Retina (tissue), 1 donor: ENCODE data around the gene CDK17.
"Not testable (repeated sequence)": the region's sequence is repeated elsewhere in the genome, so short reads cannot be mapped to it uniquely, and the experiment has no call there.

ENCODE experiments used
- DNase-seq: peaks from one replicate; pipeline ENCODE4 v3.0.0-alpha.2; 2016

Gene CDK17

DNA sequence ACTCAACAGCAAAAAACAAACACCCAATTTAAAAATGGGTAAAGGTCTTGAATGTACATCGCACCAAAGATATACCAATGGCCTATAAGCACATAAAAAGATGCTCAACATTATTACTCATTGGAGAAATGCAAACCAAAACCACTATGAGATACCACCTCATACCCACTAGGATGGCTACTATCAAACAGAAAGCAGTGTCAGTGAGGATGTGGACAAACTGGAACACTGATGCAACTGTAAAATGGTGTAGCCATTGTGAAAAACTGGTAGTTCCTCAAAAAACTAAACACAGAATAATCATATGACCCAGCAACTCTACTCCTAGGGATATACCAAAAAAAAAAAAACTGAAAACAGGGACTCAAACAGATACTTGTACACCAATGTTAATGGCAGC lies 49.3 kb downstream of the CDK17 start:
- DNase-seq = no peak

DNA sequence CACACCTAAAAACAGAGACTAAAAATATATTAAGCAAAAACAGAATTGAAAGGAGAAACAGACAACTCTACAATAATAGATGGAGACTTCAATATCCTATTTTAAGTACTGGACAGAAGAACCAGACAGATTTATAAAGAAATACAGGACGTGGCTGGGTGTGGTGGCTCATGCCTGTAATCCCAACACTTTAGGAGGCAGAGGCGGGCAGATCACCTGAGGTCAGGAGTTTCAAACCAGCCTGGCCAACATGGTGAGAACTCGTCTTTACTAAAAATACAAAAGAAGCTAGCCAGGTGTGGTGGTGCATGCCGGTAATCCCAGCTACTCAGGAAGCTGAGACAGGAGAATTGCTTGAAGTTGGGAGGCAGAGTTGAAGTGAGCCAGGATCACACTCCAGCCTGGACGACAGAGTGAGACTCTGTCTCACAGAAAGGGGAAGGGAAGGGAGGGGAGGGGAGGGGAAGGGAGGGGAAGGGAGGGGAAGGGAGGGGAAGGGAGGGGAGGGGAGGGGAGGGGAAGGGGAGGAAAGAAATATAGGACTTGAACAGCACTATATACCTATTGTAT lies 53.0 kb downstream of the CDK17 start:
- no peak for DNase-seq

DNA sequence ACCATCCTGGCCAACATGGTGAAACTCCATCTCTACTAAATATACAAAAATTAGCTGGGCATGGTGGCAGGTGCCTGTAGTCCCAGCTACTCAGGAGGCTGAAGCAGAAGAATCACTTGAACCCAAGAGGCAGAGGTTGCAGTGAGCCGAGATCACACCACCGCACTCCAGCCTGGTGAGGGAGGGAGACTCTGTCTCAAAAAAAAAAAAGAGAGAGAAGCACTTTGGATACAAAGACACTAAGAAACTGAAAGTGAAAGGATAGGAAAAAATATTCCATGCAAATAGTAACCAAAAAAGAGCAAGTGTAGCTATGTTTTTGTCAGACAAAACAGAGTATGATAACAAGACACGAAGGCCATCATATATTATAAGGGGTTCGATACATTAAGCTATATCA lies 53.5 kb downstream of the CDK17 start:
- not testable (repeated sequence) for DNase-seq

DNA sequence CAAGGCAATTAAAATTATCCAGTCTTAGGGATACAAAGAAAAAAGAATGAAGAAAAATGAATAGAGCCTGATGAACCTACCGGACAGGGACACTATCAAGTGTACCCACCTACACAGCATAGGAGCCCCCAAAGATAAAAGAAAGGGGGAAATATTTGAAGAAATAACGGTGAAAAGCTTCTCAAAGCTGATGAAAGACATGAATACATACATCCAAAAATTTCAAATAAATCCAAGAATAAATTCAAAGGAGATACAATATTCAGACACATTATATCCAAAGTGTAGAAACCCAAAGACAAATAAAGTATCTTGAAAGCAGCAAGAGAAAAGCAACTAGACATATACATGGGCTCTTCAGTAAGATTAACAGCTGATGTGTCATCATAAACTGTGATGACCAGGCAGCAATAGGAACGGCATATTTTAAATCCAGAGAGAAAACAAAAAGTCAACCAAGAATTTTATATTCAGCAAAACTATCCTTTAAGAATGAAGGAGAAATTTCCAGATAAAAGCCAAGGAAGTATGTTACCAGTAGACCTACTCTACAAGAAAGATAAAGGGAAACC lies 56.0 kb downstream of the CDK17 start:
- no peak for DNase-seq

DNA sequence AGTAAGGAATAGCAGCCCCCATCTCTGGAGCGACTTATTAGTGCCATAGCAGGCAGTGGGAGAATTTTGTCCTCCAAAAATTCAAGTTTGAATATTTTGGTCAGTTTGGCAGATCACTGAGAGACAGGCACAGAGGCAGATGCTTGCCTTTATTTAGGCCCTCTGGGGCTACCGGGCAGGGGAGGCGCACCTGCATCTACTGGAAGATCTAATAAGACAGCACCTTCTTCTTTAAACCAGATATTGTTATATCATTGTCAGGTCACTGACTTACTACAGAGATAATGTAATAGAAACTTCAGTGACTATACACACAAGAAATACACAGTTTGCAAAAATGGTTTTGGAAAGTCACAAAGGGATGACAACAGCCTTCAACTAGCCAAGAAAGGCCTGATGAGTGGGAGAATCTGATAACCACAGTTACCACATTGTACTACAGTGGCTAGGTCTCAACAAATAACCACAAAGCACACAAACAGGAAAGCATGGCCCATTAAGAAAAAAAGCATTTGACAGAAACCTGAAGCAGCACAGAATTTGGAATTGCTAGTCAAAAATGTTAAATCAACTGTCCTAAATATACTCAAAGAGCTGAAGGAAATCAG lies 56.8 kb downstream of the CDK17 start:
- DNase-seq = no peak

DNA sequence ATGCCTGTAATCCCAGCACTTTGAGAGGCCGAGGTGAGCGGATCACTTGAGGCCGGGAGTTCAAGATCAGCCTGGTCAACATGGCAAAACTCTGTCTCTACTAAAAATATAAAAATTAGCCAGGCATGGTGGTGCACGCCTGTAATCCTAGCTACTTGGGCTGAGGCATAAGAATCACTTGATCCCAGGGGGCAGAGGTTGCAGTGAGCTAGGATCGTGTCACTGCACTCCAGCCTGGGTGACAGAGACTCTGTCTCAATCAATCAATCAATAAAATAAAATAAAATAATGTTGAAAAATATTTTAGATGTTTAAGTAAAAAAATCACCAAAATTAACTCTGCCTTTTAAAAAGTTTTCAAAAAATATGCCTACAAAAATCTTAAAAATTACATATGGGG lies 60.6 kb downstream of the CDK17 start:
- not testable (repeated sequence) for DNase-seq

DNA sequence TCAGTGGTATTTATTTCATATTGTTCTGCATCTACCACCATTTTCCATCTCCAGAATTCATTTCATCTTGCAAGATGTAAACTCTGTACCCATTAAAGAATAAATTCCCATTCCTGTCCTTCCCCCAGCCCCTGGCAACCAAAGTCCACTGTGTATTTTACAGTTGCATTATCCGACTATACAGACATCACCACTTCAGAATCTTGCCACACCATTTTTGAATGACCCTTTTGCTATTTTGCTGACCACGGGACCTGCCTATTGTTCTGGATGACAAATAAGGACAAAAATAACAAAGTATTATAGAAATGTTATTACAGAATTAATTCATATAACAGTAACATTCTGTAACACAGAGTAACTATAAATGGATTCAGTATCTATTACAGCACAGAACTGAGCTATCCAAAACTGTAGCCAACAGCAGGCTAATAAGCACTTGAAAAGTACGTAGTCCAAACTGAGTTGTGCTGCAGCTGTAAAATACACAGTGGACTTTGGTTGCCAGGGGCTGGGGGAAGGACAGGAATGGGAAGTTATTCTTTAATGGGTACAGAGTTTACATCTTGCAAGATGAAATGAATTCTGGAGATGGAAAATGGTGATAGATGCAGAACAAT lies 61.3 kb downstream of the CDK17 start:
- no peak for DNase-seq

DNA sequence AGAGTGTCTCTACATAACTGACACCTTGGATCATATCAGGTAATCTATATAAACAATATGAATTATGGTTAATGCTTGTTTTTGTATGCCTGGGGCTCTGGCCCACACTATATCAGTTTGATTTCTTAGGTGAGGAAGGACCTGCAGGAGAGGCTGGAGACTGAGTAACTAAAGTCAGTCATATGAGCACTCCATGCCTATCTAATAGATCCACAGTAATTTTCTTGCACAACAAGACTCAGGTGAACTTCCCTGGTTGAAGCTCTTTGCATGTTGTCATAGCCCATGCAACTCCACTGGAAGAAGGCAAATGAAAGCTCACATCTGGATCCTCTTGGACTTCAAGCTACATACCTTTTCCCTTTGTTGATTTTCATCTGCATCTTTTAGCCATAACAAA lies 62.3 kb downstream of the CDK17 start:
- no peak for DNase-seq

DNA sequence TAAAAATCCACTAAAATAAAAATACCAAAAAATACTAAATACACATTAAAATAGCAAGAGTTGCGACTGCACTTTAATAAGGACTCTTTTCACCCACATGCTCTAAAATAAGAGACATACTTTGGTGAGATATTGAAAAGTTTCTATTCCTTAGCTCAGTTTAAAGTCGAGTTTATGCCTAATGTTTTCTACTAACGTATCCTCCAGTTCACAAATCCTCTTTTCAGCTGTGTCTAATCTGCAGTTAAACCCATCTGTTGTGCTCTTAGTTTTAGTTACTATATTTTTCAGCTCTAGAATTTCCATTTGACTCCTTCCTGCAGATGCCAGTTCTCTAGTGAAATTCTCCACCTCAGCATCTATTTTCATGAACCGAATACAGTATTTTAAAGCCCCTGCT lies 63.8 kb downstream of the CDK17 start:
- DNase-seq = no peak

DNA sequence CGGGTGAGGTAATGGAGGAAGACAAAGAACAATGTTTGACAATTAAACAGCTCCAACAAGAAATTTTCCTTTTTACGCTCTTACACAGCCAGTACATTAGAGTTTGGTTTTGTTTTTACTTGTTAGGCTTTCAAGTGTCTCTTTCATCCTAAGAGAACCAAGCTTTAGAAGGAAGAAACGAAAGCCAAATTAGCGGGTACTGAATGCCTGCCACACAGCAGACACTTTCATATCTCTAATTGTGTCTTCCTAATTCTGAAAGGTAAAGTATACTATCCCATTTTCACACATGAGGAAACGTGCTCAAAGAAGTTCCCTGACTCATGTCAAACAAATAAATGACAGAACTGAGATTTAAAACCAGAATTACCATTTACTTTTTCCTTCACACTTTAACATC lies 65.0 kb downstream of the CDK17 start:
- DNase-seq = no peak

DNA sequence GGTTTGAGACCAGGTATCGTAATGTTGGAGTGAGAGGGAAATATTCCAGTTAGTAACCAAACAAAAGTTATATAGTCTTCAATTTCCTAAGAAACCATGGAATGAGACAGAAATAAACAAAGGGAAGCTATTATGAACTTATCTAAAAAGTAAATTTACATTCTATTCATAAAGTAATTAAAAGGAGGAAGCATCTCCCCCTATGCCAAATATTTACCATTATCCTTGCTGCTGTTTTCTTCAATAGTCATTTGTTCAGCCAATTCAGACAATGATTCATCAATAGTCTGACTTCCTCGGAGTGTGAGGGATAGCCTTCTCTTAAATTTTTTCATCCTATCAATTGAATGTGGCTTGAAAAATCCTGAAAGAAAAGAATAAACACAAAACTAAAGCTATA lies 65.7 kb downstream of the CDK17 start:
- no peak for DNase-seq

DNA sequence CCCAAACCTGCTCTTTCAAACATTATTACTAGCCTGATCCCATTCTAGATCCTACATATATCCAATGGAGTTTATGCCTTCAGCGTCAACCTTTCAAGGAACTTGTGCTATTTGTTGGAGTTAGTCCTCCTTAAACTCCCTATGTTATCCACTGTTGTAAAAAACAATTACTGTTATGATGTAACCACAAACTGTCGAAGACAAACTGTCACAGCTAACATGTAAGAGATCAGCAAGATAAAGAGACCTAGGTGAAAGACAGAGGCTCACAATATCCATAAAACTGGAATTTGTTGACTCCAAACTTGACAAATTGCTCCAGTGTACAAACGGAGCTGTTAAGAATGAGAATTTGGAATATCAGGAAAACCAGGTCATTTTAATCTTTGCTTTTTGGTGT lies 70.7 kb downstream of the CDK17 start:
- no peak for DNase-seq

DNA sequence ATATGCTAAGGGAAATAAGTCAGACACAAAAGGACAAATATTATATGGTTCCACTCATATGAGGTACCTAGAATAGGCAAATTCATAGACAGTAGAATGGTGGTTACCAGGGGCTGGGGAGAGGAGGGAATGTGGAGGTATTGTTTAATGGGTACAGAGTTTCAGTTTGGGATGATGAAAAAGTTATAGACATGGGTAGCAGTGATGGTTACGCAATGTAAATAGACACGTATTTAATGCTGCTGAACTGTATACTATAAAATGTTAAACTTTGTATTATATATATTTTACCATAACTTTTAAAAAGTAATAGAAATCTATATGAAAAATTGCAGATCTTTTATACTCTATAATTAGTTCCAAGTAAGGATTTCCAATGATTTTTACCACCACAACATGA lies 71.2 kb downstream of the CDK17 start:
- DNase-seq = no peak

DNA sequence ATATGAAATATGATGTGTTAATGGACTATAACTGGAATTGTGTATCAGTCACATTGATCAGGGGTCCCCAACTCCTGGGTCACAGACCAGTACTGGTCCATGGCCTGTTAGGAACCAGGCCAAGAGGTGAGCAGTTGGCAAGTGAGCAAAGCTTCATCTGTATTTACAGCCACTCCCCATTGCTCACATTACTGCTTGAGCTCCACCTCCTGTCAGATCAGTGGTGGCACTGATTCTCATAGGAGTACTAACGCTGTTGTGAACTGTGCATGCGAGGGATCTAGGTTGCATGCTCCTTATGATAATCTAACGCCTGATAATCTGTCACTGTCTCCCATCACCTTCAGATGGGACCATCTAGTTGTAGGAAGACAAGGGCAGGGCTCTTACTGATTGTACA lies 72.3 kb downstream of the CDK17 start:
- DNase-seq = no peak

DNA sequence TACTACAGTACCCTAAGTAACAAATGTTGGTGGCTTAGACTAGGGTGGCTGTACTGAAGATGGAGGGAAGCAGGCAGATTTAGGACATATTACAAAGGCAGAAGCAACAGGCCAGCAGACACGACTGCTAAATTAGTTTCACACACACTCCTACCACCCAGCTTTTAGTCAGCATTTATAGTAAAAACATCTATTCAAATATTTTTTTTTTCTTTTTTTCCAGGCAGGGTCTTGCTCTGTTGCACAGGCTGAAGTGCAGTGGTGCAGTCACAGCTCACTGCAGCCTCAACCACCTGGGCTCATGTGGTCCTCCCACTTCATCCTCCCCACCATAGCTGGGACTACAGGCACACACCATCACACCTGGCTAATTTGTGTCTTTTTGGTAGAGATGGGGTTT lies 72.9 kb downstream of the CDK17 start:
- DNase-seq = no peak

DNA sequence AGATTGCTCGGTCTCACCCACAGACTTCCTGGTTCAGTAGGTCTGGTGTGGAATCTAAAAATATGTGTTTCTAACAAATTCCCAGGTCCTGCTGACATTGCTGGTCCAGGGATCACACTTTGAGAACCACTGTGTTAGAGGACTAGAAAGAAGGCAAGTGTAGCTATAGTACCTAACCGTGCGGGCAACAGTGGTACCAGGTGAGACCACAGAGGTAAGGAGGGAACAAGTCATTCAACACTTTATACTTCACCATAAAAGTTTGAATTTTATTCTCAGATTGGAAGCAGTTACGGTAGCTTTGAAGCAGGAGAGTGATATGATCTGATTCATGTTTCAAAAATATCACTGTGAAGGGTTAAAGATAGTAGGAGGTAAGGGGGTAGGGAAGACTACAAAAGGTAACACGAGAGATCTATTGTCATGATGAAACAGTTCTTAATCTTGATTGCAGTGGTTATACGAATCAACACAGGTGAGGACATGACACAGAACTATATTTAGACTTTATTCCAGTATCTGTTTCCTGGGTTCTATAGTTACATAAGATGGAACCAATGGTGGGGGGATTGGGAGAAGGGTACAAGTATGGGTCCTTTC lies 73.5 kb downstream of the CDK17 start:
- no peak for DNase-seq

DNA sequence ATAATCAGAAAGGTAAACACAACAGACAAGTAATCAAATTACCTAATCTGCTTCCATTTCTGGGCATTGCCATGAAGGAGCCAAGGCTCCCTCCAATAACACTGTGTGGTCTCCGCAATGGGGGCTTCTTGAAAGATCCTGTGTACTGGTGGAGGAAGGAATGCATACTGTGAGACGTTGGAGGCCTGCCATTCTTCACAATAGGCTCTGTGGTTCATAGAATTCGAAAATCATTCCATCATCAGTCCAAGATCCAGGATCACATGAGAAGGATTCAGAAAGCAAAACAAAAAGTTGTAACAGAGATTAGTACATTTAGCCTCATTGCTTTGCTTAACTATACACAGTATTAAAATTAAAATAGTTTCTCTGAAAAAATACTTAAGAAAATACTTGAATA lies 76.3 kb downstream of the CDK17 start:
- no peak for DNase-seq

DNA sequence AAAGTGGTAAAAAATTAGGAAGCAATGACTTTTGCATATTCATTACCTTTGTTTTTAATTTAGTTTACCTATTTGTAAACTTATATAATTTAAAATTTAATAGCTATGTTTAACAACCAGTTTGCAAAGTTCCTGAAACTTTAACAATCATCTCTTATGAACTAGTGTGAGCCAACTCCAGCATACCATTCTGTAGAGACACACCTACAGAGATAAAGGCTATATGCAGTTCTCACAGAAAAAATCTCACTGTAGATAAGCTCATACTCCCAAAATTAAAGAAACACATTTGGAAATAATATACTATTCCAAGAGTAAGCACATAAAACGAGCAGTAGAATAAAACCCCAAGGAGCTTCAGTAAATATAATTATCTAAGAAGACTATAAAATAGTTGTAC lies 77.5 kb downstream of the CDK17 start:
- no peak for DNase-seq

DNA sequence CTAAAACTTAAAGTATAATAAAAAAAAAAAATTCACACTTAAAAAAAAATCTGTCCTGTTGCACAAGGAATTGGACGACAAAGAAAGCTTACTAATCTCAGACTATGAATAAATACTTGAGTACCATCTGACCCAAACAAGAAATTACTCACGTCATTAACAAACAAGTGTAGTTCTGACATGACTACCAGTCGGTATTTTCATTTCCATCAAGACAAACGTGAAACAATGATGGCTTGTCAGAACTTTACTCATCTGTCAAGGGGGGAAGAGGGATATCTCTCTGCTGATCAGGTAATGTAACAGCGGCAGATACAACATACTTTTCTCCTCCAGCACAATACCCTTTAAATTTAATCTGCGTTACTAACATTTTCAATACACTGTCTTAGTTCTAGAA lies 78.3 kb downstream of the CDK17 start:
- DNase-seq = no peak

DNA sequence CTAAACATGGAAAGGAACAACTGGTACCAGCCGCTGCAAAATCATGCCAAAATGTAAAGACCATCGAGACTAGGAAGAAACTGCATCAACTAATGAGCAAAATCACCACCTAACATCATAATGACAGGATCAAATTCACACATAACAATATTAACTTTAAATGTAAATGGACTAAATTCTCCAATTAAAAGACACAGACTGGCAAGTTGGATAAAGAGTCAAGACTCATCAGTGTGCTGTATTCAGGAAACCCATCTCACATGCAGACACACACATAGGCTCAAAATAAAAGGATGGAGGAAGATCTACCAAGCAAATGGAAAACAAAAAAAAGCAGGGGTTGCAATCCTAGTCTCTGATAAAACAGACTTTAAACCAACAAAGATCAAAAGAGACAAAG lies 82.4 kb downstream of the CDK17 start:
- not testable (repeated sequence) for DNase-seq

DNA sequence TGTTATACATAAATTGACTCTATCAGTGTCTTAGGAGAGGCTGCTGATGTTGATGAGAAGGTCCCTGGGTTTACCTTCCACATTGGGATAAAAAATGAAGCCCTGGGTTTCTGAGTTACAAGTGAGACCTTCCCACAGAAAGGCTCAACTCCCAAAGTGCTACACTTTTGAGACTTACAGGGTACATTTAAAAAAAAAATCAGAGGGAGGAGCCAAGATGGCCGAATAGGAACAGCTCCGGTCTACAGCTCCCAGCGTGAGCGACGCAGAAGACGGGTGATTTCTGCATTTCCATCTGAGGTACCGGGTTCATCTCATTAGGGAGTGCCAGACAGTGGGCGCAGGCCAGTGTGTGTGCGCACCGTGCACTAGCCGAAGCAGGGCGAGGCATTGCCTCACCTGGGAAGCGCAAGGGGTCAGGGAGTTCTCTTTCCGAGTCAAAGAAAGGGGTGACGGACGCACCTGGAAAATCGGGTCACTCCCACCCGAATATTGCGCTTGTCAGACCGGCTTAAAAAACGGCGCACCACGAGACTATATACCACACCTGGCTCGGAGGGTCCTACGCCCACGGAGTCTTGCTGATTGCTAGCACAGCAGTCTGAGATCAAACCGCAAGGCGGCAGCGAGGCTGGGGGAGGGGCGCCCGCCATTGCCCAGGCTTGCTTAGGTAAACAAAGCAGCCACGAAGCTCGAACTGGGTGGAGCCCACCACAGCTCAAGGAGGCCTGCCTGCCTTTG lies 84.3 kb downstream of the CDK17 start:
- DNase-seq = not testable (repeated sequence)

DNA sequence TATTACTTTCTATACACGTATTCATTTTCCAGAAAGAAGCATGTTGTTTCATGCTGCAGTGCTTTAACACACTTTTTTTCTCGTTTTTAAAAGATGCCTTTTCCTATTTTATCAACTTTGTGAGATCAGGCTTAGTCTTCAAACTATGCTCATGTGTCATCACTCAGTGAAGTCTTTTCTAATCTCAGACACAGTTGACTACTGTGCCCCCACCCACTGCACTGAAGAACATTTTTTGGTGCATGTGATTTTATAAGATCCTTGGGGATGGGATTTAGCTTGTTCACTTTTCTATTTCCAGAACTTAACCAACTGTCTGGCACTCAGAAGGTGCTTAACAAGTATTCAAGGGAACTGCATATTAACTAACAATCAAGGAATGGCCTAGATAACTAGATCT lies 85.5 kb downstream of the CDK17 start:
- DNase-seq = no peak

DNA sequence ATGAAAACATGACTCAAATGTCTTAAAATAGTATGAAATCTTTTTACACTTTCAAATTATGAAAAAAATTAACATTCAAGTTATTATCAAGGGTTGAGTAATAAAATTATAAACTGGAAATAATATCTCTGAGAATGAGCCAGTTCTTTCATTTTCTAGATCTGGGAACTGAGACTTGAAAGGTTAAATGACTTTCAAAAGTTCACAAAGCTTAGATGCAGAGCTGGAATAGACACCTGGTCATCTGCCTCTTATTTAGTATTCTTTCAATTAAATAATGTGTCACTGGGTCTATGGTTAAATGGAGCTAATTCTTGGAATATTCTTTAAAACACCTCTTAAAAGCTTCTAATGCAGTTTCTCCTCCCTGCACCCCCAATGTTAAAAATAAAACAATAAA lies 86.6 kb downstream of the CDK17 start:
- no peak for DNase-seq
